Cardiac septum (tissue), 1 donor: ENCODE results near the gene ZNF286A. TPM values are rescaled to one million over a fixed set of nuclear protein-coding genes. Genes with fewer than 3 reads are reported as not detected.
A peak's percentile ranks its signal among the peaks of the same experiment; 100 is the strongest.
"Not testable (repeated sequence)": the region's sequence is repeated elsewhere in the genome, so short reads cannot be mapped to it uniquely, and the experiment has no call there.

Experiments used
- DNase-seq: peaks from one replicate; pipeline ENCODE4 v3.0.0-alpha.2; 2020; ENCODE audit warnings: low spot score
- intact Hi-C: fragments of 100-400 bp; cut with DNase I; formaldehyde crosslinking; loops from one replicate; pipeline ENCODE4 v1.14.0; 2022
- long read RNA-seq: library from polyadenylated mRNA; unstranded; transcript quantifications from one replicate; pipeline ENCODE4 v2.0.0, GENCODE V29; 2021
- total RNA-seq: library from RNA; stranded (reverse); fragmentation: NEBNext Ultra II Directional; extraction: Animal tissue kit (Norgen Biotek cat#: 25700); gene quantifications from one replicate; pipeline ENCODE4 v1.2.1, GENCODE V29; 2021
- donor health status: DM: no; HTN: no; CAD: no.

The ZNF286A gene
- 13.8 TPM for total RNA-seq
- long read RNA-seq, partial matches to known transcripts: 10 of 13 reads
- long read RNA-seq, other reads (novel, unspliced or antisense): 3 of 13 reads

DNA sequence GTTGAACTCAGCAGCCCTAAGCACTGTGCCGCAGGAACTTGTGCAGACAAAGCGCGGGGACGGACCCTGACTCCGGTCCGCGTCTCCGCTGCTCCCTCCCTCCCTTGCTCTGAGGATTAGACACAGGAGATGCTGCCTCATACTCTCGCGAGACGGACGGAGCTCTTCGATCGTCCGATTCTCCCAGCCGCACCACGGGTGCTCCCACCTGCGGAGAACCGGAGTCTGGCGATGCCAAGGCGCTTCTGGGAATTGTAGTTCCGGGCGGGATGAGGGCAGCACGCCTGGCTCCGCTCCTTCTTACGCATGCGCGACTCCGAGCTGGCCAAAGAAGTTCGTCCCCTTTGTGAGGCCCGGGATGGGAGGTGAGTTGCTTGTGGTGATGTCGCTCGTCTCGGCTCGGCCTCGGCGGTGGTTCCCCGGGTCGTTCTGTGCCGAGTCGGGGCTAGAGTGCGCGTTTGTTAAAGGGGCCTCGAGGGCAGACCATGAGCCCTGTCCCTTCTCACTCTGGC is at the start of gene ZNF286A:
Gene ZNF286A (plus strand): TSS at position 340 of the 512 bp plus-strand sequence. CDS start 578 bp downstream, outside the sequence.
- intact Hi-C loops: not testable (repeated sequence)
- DNase-seq: peak; percentile 98

DNA sequence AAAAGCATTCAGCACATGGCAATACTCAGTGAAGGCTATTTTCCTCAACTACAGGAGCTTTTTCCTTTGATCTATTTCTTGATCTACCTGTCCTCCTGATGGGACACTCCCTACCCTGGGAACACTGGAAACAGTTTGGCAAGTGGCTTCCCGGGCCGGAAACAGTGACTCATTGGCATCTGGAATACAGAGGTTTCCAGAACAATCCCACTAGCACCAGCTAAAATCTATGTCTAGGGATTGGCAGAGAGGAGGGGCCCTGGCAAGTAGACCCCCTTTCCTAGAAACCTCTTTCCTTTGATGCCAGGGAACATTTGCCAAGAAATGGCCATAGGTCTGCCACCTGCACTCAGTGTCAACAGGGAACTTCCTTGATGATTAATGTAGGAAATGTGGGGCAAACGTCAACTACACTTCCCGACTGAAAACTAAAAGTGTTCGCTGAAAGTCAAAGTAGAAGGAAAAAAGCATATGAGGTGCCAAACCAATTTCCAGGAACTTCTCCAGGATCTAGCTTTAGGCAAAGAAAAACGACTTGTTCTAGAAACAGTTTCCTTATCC is 49.6 kb upstream of the ZNF286A start:
- DNase-seq: no peak
- intact Hi-C loops: no loop called here

DNA sequence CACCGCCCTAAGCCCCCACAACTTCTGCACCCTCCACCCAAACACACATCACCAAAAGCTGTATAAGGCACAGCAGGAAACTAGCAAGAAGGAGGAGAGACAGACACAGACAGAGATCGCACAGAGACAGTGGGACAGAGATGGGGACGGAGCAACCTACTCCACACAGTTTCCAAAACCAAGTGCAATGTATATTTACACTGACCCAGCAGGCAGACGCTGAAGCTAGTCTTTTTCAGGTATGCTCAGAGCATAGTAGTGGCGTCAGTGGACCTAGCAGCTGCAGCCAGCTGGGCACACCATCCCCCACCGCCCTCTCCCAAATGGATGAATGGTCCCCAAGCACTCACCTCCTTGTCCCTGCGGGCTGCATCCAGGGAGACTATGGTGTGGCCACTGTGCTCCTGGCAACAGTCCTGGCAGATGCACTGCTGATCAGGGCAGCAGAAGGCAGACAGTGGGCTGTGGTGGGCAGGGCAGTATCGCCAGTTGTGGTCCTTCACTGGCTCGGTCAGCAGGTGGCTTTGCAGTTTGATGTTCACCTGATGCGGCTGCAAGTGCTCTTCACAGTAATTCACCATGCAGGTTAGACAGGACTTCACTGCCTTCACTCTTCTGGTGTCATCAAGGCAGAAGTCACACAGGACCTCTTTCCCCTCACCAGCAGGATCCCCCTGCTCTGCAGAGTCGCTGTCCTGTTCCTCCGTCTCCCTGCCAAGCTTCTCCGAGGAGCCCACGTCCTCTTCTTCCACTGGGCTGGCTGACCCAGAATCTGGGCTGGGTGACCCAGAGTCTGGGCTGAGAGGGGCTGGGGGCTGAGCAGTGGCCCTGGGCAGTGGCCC is 48.6 kb upstream of the ZNF286A start:
- intact Hi-C loops: no loop called here
- DNase-seq: peak; percentile 76

DNA sequence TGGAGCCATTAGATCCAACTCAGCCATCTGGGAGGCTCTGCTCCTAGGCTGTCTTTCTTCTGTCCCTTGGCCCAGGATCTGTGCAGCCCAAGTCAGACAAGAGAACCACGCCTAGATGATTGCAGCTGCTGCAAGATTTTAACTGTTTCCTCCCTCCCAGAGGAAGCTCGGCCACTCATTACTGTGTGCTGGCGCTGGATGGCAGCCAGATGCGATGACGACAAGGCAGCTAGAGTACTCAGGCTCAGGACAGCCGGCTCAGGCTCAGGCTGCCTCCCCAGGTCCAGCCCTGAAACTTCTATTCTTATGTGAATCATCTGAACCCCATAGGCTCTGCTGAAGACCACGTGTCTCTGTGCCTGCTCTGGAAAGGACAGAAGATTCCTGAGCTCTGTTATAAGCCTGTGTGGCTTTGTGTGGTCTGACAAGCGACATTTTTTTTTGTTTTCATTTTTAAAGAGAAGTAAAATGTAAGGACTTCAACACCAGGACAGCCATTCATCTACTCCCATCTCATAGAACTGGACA is 47.9 kb upstream of the ZNF286A start:
- peak; percentile 96 for DNase-seq
- intact Hi-C loops: no loop called here

DNA sequence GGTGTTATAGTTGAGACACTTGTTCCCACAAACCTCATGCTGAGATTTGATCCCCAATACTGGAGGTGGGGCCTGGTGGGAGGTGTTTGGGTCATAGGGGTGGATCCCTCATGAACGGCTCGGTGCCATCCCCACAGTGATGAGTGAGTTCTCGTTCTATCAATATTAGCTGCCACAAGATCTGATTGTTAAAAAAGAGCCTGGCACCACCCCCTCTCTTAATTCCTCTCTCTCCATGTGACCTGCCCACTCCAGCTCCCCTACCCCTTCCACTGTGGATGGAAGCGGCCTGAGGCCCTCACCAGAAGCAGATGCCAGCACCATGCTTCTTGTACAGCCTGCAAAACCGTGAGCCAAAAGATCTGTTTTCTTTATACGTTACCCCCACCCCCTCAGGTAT is 46.6 kb upstream of the ZNF286A start:
- intact Hi-C loops: no loop called here
- DNase-seq: no peak

DNA sequence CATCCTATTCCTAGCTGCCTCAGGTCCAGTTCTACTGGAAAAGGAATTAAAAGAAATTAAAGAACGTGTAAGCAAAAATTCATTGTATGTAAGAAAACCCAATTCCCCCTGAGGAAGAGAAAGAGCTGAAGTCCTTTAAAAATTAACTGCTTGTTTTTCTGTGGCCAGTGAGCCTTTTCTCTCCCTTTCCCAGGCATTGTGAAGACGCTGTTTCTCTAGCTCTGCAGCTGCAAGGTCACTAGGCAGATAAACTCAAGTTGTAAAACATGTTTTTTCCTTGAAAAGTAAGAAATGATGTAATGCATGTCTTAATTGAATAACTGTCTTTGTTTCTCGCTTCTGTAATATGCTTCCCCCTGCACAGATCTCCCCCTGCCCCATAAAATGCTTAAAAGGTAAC is 45.2 kb upstream of the ZNF286A start:
- DNase-seq, intact Hi-C loops: not testable (repeated sequence)

DNA sequence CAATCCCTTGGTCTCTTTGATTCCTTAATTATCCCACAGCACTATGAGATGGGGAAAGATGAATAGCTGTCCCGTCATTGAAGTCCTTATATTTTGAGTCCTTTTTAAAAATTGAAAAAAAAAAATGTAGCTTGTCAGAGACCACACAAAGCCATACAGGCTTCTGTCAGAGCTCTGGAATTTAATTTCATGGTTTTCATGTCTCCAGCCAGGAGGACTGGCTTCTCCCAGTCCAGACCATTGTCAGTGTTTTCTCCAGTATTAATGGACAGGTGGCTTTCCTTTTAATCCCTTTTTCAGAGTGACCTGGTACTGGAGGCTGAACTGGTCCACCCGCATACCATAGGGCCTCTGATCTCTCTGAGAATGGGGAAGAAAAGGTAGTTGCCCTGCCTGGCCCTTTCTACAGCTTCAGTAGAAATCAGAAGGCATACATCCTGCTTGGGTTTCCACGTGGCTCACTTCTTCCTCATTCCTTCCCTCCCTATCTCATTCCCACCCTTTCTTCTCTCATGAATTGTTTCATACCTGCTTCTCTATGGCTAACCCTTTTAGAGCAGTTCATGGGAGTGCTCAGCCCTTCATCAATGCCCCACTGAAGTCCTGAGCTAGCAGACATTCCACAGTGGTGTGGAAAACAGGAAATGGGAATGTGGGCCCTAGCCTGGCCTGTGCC is 44.5 kb upstream of the ZNF286A start:
- intact Hi-C loops: no loop called here

DNA sequence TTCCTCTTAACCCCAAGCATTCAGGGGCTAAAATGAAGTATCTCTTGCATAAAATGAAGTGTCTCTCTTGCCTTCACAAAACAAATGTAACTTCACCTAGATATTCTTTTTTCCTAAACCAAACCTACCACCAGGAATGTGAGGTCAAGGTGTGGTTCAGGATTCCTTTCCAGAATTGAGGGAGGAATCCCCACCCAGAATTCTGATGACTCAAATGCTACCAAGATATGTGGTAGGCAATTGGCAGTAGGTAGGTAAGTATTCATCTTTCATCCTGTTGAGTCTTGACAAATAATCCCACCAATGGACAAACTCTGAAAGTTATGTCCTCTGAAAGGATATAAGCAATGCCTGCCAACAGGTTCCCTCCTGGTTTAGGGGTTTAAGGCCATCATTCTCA is 41.7 kb upstream of the ZNF286A start:
- DNase-seq: no peak
- intact Hi-C loops: no loop called here

More for the DNA sequence above, 44.5 kb upstream of the ZNF286A start:
- no peak for DNase-seq

DNA sequence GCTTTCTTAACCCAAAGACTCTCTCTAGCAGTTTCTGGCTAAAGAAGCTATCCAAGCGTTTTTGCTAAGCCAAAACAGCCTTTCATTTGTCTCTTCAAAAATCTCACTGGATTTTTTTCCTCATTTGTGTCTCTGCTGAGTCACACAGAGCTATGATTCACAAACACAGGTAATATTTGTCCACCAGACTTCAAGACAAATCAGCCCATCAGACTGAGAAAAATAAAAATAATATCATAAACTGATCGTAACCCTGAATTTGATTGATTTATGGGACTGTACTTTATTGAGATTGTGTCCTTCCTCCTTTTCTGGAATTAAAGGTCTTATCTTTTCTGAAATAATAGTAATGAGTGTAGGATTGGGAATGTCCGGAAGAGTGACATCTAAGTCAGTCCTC is 41.3 kb upstream of the ZNF286A start:
- intact Hi-C loops: no loop called here
- no peak for DNase-seq

DNA sequence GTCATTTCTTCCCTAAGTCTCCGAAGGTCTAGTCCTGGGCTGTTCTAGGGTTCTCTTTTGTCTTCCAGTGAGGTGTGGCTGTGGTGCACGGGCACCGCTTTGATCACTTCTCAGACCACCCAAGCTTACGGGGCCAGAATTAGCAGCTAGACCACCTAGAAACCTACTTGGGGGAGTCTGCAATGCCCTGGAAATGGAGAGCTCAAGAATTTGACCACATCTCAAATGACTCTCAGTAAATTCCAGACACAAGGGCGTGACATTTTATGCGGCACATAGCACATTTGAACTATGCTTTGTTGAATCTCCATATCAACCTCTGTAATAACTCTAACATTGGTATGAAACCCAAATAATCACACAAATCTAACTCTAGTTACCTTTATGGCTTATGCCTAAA is 40.3 kb upstream of the ZNF286A start:
- no peak for DNase-seq
- intact Hi-C loops: no loop called here

DNA sequence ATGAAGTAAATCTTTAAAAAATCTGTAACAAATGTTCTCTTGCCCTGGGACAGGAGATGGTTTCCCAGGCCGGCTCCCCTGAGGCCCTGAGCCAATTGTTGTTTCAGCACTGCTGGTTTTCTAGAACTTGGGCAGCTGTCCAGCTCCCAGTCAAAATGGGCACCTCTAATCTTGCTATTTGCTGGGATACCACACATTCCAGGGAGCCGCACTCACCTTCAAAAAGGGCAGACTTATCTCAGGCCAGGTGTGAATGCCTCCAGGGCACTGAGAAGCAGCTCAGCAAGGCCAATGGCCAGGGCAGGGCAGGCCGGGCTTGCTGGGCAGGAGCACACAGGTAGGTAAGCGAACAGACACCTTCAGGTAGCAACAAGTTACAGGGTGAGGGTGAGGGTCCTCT is 39.9 kb upstream of the ZNF286A start:
- intact Hi-C loops: no loop called here
- DNase-seq: no peak

DNA sequence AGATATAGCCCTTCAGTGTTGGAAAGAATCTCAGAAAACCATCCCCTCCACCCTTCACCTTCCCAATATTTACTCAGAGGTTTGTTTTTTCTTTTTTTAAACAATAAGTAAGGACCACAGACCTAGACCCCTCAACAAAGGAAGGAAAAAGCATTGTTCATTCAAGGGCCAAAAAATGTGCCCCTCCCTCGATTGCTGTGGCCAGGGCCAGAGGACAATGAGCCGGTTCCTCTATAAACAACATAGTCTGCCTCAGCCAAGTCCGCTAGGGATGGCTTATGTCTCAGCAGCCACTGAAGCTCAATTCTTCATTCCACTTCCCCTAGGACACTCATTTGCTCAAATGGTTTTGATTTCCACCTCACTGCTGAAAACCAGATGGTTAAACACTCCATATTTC is 39.5 kb upstream of the ZNF286A start:
- intact Hi-C loops: no loop called here
- no peak for DNase-seq

DNA sequence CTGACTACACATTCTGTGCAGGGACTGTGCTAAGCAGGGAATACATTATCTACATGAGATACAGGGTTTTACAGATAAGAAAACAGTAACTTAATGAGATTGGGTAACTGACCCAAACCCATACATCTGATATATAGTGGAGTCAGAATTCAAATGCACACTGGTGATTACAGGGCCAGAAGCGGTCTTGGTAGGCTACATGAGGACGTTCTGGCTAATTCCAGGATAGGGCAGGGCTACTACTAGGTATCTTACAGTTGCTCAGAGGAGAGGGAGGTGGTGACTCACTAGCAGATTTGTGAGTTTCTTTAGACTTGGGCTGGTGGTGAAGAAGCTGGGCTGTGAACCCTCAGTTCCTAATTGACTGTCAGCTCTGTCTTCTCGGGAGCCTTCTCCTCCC is 36.9 kb upstream of the ZNF286A start:
- intact Hi-C loops: no loop called here
- DNase-seq: no peak

DNA sequence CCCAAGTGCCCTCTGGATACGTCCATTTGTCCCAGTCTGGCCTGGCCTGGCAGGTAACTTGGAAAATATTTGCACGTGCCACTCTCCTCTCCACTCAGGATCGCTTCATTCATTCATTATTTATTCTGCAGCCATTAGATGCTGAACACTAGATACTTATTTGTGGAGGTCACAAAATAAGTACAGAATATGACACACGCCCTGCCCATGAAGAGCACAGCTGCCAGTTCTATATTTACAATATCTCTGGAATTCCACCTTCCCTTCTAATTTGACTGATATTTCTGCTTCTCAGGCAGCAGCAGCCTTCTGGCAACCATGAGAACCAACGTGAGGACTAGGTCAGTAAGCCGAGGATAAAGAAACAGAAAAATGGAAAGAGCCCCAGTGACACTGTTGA is 36.4 kb upstream of the ZNF286A start:
- intact Hi-C loops: no loop called here
- no peak for DNase-seq

DNA sequence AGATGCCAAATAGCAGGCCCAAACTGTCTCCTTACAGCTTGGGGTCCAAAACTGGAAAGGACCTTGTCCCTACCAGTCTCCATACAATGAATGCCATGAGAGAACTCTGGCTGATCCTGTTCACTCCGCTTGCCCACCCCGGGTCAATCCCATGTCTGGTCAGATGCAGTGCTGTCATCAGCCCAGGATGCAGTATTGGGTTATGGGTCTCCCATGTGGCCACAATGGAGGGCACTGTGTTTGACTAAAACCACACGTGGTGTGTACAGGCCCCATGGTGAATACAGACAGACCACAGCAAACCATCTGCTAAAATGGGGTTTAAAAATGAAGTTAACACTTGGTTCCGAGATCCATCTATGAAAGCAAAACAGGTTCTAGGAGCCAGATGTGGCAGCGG is 35.9 kb upstream of the ZNF286A start:
- intact Hi-C loops: no loop called here
- DNase-seq: no peak

DNA sequence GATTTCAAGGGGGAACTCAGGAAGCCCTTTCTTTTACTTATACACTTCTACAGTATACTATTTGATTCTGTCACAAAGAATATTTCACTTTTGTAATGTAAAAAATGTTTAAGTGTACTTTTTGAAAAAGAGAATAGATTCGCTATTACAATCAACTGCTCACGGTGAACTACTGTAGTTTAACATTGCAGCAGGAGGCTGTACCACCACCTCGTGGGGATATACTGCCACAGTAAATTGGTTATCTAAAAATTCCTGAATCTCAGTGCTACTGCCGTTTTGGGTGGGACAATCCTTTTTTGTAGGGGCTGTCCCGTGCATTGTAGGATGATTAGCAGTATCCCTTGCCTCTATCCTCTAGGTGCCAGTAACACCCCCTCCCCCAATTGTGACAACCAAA is 30.0 kb upstream of the ZNF286A start:
- DNase-seq, intact Hi-C loops: not testable (repeated sequence)

DNA sequence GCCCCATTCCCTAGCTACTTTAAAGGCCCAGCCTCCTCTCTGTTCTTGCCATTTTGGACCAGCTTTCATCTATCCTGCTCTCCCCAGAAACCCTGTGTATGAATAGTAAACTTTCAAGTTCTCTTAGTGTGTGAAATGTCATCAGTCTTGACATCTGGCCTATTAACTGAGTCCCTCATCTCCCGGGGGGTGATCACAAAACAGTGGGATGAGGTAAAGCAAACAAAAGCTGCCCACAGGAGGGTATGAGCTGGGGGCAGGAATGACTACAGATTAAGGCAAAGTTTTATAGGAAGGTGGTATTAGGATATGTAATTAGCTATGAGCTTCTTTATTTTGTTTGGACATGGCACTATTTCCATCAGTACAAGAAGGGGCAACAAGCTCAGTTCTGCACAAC is 24.9 kb upstream of the ZNF286A start:
- intact Hi-C loops, DNase-seq: not testable (repeated sequence)

DNA sequence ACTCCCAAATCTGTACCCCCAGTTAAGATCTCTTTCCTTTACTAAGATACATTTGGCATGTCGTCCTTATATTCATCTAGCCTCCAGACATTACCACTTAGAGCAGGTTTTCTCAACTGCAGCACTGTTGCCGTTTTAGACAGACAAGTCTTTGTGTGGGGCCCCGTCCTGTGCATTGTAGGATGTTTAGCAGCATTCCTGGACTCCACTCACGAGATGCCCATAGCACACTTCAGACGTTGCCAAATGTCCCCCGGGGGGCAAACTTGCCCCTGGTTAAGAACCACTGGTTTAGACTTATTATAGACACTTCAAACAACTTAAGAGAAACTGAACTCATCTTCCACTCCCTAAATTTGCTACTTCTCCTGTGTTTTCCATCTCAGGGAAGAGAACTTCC is 23.6 kb upstream of the ZNF286A start:
- DNase-seq, intact Hi-C loops: not testable (repeated sequence)

DNA sequence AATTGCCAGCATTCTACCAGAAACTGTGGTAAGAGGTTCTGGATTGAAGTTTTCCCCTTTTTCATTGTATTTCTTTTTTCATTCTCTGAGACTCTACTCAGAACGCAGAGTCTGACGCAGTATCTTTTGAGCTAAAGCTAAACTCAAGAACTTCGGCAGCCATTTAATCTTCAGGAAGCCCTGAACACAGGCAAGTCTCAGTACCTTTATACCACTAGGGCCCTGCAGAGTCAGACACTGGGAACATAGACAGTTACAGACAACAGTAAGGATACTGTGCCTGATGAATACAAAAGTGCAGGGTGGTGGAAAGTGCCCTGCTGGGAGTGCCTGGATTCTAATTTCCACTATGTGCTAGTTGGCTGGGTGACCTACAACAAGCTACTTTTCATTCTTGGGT is 16.4 kb upstream of the ZNF286A start:
- DNase-seq, intact Hi-C loops: not testable (repeated sequence)

DNA sequence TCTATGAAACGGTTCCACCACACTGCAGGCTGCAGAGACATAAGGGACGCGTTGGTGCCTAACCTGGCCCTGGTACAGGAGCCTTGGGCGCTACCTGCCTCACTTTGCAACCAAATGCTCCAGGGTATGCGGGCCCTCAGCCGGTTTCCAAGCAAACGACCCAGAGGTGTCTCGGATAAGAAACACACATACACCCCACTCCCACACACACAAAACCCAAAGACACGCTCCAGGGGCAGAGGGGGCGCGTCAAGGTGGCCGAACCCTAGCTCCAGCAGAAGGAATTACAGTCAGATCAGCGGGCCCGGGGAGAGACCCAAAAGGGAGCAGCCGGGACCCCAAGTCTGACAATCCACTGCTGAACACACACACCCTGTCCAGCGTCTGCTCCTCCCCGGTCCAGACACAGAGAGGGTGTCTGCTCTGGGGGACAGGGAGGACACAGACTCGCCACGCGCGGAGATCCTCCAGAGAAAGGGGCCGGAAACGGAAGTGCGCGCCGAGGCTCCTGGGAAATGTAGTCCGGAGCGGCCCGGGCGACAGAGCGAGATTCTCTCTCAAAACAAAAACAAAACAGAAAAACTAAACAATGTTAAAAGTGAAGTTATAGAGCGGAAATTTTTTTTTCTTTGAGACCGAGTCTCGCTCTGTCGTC is 15.6 kb upstream of the ZNF286A start, which contains the start of gene TRIM16:
Gene TRIM16 (minus strand): TSS at position 488 of the 655 bp plus-strand sequence. CDS start 32,702 bp downstream, outside the sequence.
- intact Hi-C loops: not testable (repeated sequence)
- peak; percentile 94 for DNase-seq
